ENCODE results near the gene SLX4. TPM values are rescaled to one million over a fixed set of nuclear protein-coding genes. Genes with fewer than 3 reads are reported as not detected.

Gene SLX4
- total and polyA plus RNA-seq, 9 of the 15 experiments (the other 6 are each of a cell fraction or from before 2014, with no cell fraction given) = 0.29 to 7.9 (median 3.8) TPM

GRCh38 chr16:3607161-3607560 lies 4.2 kb downstream of the SLX4 start:
- peaks cover 18% of the 10 kb centered on the region for H3K79me2 ChIP-seq (ENCODE audit: control insufficient read depth, insufficient read depth, low read length)
- H3K27ac ChIP-seq (ENCODE audit: extremely low read depth, low read depth, low read length) = no peak overlapping the region
- no peak overlapping the region for H3K4me2 ChIP-seq (ENCODE audit: insufficient read depth, low read length)
- no peak overlapping the region for H3K4me3 ChIP-seq
- no peaks in the 10 kb centered on the region for H3K9me1 ChIP-seq (ENCODE audit: control insufficient read depth, insufficient read depth, low read length)
- CTCF ChIA-PET (ENCODE audit: low intra/inter-chr PET ratio) = no interaction called here
- no TSS peak for BruUV-seq (replicated peaks)
- intact Hi-C loops (cut with micrococcal nuclease) = no loop called here
- FAIRE-seq (no peak), DNase-seq (ENCODE audit: extremely low read depth in 1 of 4, low spot score in 3 of 4) (no peak), ATAC-seq (no peak)
- TF ChIP-seq MTA2 (IDR thresholded peaks at IDR 0.05; ENCODE audit: low read depth) (no peak), TAL1 (IDR thresholded peaks at IDR 0.05) (no peak), ELF1 (tag; IDR thresholded peaks at IDR 0.05) (no peak), CHCHD3 (CRISPR knock-in tag; IDR thresholded peaks at IDR 0.05) (no peak), ZNF197 (CRISPR knock-in tag; IDR thresholded peaks at IDR 0.05; ENCODE audit: low read depth) (no peak), AFF1 (IDR thresholded peaks at IDR 0.05; ENCODE audit: low read depth in 1 of 2, partially characterized antibody in 2 of 2) (no peak), FOXJ2 (tag; IDR thresholded peaks at IDR 0.05) (no peak), HNRNPUL1 (IDR thresholded peaks at IDR 0.05; ENCODE audit: low read length) (no peak), MCM2 (IDR thresholded peaks at IDR 0.05; ENCODE audit: low read depth) (no peak), TFAP4 (CRISPR knock-in tag; IDR thresholded peaks at IDR 0.05; ENCODE audit: borderline replicate concordance) (no peak), FIP1L1 (IDR thresholded peaks at IDR 0.05; ENCODE audit: low read depth, low read length, poor library complexity, severe bottlenecking) (no peak), MECOM (CRISPR knock-in tag; IDR thresholded peaks at IDR 0.05) (no peak), SMAD3 (CRISPR knock-in tag; conservative IDR thresholded peaks at IDR 0.05) (no peak), POLR2AphosphoS2 (IDR thresholded peaks at IDR 0.05; ENCODE audit: low read length) (no peak), HEY1 (CRISPR knock-in tag; IDR thresholded peaks at IDR 0.05; ENCODE audit: borderline replicate concordance) (no peak), DLX4 (CRISPR knock-in tag; IDR thresholded peaks at IDR 0.05) (no peak)
- in situ Hi-C loops (cut with MboI) = no loop called here
- no peak overlapping the region for H2AFZ ChIP-seq (ENCODE audit: low read depth, low read length)
- WGBS (ENCODE audit: insufficient coverage, low coverage, missing lambda C conversion rate) = 73% methylated on average over 7 of the region's 7 CpGs
- peaks cover 10 to 18% of the 10 kb centered on the region in 2 experiments; a peak in 4 of 5 replicates for H3K4me1 ChIP-seq (replicated peaks in 1 of 2; ENCODE audit: control insufficient read depth in 2 of 2, insufficient read depth in 2 of 2, low read length in 2 of 2)
- peaks cover 7% of the 10 kb centered on the region; the same call in 2 of the 3 replicates for H3K36me3 ChIP-seq (ENCODE audit: control insufficient read depth, insufficient read depth, low read length)
- H3K9me3 ChIP-seq (replicated peaks; ENCODE audit: control insufficient read depth, insufficient read depth, low read depth, low read length) = no peaks in the 10 kb centered on the region
- H4K20me1 ChIP-seq (replicated peaks; ENCODE audit: control insufficient read depth, insufficient read depth, low read length) = no peaks in the 10 kb centered on the region
- no peaks in the 10 kb centered on the region for H3K27me3 ChIP-seq (ENCODE audit: control insufficient read depth in 2 of 2, insufficient read depth in 2 of 2, low read length in 2 of 2)
- no peak overlapping the region for H3K9ac ChIP-seq (ENCODE audit: insufficient read depth in 1 of 2, low read depth in 2 of 2, low read length in 2 of 2)
- POLR2A ChIA-PET = interaction anchor here (0.6 to 1.3 kb wide), 2 partner anchors 11 to 28 kb away, joined by 3 to 4 read pairs; no protein-coding TSS in a partner anchor
